HEK293 (cell line): ENCODE measurements around the gene ITPKB.

Experiments used
- BCL11A ChIP-seq: fragments of 450-650 bp; formaldehyde crosslinking; IDR thresholded peaks from 2 replicates; pipeline ENCODE4 v1.5.1; 2016; ENCODE audit warnings: low read depth, missing biosample characterization, missing genetic modification characterization
- CTCF ChIP-seq: fragments of 450-650 bp; formaldehyde crosslinking; IDR thresholded peaks from 2 replicates; pipeline ENCODE4 v1.5.1; 2016; ENCODE audit warnings: missing biosample characterization, missing genetic modification characterization
- KLF10 ChIP-seq: fragments of 450-650 bp; IDR thresholded peaks from 2 replicates; pipeline ENCODE4 v1.5.1; 2018; ENCODE audit warnings: missing biosample characterization, mild to moderate bottlenecking, missing genetic modification characterization
- SALL2 ChIP-seq: fragments of 450-650 bp; formaldehyde crosslinking; IDR thresholded peaks from 2 replicates; pipeline ENCODE4 v1.5.0; 2017; ENCODE audit warnings: missing biosample characterization, mild to moderate bottlenecking, missing genetic modification characterization, borderline replicate concordance
- SCRT2 ChIP-seq: fragments of 450-650 bp; formaldehyde crosslinking; IDR thresholded peaks from 2 replicates; pipeline ENCODE4 v1.5.1; 2016; ENCODE audit warnings: missing biosample characterization, missing genetic modification characterization
- SP2 ChIP-seq: fragments of 450-650 bp; formaldehyde crosslinking; IDR thresholded peaks from 2 replicates; pipeline ENCODE4 v1.5.1; 2016; ENCODE audit warnings: missing biosample characterization, missing genetic modification characterization
- ZBTB11 ChIP-seq: fragments of 450-650 bp; formaldehyde crosslinking; conservative IDR thresholded peaks from 2 replicates; pipeline ENCODE4 v1.5.1; 2016; ENCODE audit warnings: low read depth, missing biosample characterization, missing genetic modification characterization
- ZEB2 ChIP-seq: fragments of 450-650 bp; formaldehyde crosslinking; IDR thresholded peaks from 2 replicates; pipeline ENCODE4 v1.5.1; 2016; ENCODE audit warnings: missing biosample characterization, missing genetic modification characterization
- ZNF350 ChIP-seq: fragments of 450-650 bp; formaldehyde crosslinking; IDR thresholded peaks from 2 replicates; pipeline ENCODE4 v1.5.0; 2017; ENCODE audit warnings: missing biosample characterization, mild to moderate bottlenecking, missing genetic modification characterization
- ZNF518A ChIP-seq: fragments of 450-650 bp; formaldehyde crosslinking; conservative IDR thresholded peaks from 2 replicates; pipeline ENCODE4 v1.5.1; 2016; ENCODE audit warnings: low read depth, missing biosample characterization, missing genetic modification characterization
- ZNF544 ChIP-seq: fragments of 450-650 bp; formaldehyde crosslinking; IDR thresholded peaks from 2 replicates; pipeline ENCODE4 v1.5.0; 2017; ENCODE audit warnings: missing biosample characterization, missing genetic modification characterization
- TF ChIP-seq, protein P1 (sequence below): fragments of 450-650 bp; formaldehyde crosslinking; IDR thresholded peaks from 2 replicates; pipeline ENCODE4 v1.5.1; 2016; ENCODE audit warnings: missing biosample characterization, missing genetic modification characterization, borderline replicate concordance
- TF ChIP-seq, protein P2 (sequence below): fragments of 450-650 bp; formaldehyde crosslinking; IDR thresholded peaks from 2 replicates; pipeline ENCODE4 v1.5.1; 2016; ENCODE audit warnings: missing biosample characterization, missing genetic modification characterization, low read depth
- TF ChIP-seq, protein P3 (sequence below): IDR thresholded peaks from 2 replicates; pipeline ENCODE4 v1.6.1; 2011; ENCODE audit warnings: mild to moderate bottlenecking, low read depth, low read length, borderline replicate concordance

DNA sequence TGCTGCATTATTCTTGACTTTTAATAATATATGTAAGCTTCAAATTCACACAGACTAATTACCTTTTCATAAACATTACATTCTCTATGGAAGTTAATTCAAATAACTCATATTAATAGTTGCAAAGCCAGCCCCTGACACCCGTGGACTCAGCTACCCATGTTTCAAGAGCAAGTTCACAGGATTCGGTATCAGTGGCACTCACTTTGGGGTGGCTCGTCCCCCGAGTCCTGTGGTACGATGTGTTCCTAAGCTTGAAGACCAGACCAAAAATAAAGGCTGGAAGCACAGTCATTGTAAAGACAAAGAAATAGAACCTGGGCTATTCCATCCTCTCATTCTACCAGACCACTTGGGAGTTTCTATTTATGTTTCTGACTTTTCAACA, 70.9 kb downstream of the ITPKB start:
- TF ChIP-seq SCRT2 (tag by site-specific recombination): no peak
- TF ChIP-seq, protein P1, sequence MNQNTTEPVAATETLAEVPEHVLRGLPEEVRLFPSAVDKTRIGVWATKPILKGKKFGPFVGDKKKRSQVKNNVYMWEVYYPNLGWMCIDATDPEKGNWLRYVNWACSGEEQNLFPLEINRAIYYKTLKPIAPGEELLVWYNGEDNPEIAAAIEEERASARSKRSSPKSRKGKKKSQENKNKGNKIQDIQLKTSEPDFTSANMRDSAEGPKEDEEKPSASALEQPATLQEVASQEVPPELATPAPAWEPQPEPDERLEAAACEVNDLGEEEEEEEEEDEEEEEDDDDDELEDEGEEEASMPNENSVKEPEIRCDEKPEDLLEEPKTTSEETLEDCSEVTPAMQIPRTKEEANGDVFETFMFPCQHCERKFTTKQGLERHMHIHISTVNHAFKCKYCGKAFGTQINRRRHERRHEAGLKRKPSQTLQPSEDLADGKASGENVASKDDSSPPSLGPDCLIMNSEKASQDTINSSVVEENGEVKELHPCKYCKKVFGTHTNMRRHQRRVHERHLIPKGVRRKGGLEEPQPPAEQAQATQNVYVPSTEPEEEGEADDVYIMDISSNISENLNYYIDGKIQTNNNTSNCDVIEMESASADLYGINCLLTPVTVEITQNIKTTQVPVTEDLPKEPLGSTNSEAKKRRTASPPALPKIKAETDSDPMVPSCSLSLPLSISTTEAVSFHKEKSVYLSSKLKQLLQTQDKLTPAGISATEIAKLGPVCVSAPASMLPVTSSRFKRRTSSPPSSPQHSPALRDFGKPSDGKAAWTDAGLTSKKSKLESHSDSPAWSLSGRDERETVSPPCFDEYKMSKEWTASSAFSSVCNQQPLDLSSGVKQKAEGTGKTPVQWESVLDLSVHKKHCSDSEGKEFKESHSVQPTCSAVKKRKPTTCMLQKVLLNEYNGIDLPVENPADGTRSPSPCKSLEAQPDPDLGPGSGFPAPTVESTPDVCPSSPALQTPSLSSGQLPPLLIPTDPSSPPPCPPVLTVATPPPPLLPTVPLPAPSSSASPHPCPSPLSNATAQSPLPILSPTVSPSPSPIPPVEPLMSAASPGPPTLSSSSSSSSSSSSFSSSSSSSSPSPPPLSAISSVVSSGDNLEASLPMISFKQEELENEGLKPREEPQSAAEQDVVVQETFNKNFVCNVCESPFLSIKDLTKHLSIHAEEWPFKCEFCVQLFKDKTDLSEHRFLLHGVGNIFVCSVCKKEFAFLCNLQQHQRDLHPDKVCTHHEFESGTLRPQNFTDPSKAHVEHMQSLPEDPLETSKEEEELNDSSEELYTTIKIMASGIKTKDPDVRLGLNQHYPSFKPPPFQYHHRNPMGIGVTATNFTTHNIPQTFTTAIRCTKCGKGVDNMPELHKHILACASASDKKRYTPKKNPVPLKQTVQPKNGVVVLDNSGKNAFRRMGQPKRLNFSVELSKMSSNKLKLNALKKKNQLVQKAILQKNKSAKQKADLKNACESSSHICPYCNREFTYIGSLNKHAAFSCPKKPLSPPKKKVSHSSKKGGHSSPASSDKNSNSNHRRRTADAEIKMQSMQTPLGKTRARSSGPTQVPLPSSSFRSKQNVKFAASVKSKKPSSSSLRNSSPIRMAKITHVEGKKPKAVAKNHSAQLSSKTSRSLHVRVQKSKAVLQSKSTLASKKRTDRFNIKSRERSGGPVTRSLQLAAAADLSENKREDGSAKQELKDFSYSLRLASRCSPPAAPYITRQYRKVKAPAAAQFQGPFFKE (tag by site-specific recombination): no peak
- TF ChIP-seq BCL11A (tag by site-specific recombination): no peak
- TF ChIP-seq CTCF: no peak
- no peak for TF ChIP-seq SALL2 (tag by site-specific recombination)
- TF ChIP-seq, protein P2, sequence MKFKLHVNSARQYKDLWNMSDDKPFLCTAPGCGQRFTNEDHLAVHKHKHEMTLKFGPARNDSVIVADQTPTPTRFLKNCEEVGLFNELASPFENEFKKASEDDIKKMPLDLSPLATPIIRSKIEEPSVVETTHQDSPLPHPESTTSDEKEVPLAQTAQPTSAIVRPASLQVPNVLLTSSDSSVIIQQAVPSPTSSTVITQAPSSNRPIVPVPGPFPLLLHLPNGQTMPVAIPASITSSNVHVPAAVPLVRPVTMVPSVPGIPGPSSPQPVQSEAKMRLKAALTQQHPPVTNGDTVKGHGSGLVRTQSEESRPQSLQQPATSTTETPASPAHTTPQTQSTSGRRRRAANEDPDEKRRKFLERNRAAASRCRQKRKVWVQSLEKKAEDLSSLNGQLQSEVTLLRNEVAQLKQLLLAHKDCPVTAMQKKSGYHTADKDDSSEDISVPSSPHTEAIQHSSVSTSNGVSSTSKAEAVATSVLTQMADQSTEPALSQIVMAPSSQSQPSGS: no peak
- no peak for TF ChIP-seq ZBTB11 (tag by site-specific recombination)
- TF ChIP-seq ZNF544 (tag by site-specific recombination): no peak
- no peak for TF ChIP-seq SP2 (tag by site-specific recombination)
- TF ChIP-seq ZNF518A (tag by site-specific recombination): no peak
- TF ChIP-seq, protein P3, sequence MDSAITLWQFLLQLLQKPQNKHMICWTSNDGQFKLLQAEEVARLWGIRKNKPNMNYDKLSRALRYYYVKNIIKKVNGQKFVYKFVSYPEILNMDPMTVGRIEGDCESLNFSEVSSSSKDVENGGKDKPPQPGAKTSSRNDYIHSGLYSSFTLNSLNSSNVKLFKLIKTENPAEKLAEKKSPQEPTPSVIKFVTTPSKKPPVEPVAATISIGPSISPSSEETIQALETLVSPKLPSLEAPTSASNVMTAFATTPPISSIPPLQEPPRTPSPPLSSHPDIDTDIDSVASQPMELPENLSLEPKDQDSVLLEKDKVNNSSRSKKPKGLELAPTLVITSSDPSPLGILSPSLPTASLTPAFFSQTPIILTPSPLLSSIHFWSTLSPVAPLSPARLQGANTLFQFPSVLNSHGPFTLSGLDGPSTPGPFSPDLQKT: no peak
- TF ChIP-seq ZNF350 (tag by site-specific recombination): no peak
- no peak for TF ChIP-seq KLF10 (tag by site-specific recombination)
- no peak for TF ChIP-seq ZEB2 (tag by site-specific recombination)
